ENCODE measurements around the gene SMAD2.
A peak's percentile ranks its signal among the peaks of the same experiment; 100 is the strongest.

SMAD2 gene

GRCh38 chr18:47893047-47893446 lies 37.4 kb downstream of the SMAD2 start:
- H3K4me3 Mint-ChIP-seq = peak overlapping the region; percentile 33
- no peak overlapping the region for H3K27ac Mint-ChIP-seq

GRCh38 chr18:47888156-47888555 lies 42.3 kb downstream of the SMAD2 start:
- no peak for DNase-seq
- peaks cover 66% of the 10 kb centered on the region for H3K36me3 Mint-ChIP-seq (ENCODE audit: low read depth)
- no peaks in the 10 kb centered on the region for H3K27me3 Mint-ChIP-seq (ENCODE audit: low read depth, poor library complexity)
- H3K4me1 Mint-ChIP-seq = peaks cover 18% of the 10 kb centered on the region
- no peak overlapping the region for H3K4me3 Mint-ChIP-seq
- no peak for TF ChIP-seq CTCF (IDR thresholded peaks at IDR 0.05)
- no peak overlapping the region for H3K27ac Mint-ChIP-seq
- no peaks in the 10 kb centered on the region for H3K9me3 Mint-ChIP-seq

More at GRCh38 chr18:47893047-47893446, 37.4 kb downstream of the SMAD2 start:
- Mint-ChIP-seq H3K9me3 (no peaks in the 10 kb centered on the region), H3K27me3 (ENCODE audit: low read depth, poor library complexity) (no peaks in the 10 kb centered on the region), H3K4me1 (peaks cover 57% of the 10 kb centered on the region), H3K36me3 (ENCODE audit: low read depth) (peaks cover 64% of the 10 kb centered on the region)
- no peak for TF ChIP-seq CTCF (IDR thresholded peaks at IDR 0.05)
- DNase-seq = peak; percentile 11

- H3K4me1 Mint-ChIP-seq = peaks cover 13% of the 10 kb centered on the region
- H3K36me3 Mint-ChIP-seq (ENCODE audit: low read depth) = peaks cover 71% of the 10 kb centered on the region
- no peaks in the 10 kb centered on the region for H3K27me3 Mint-ChIP-seq (ENCODE audit: low read depth, poor library complexity)
- H3K4me3 Mint-ChIP-seq = no peak overlapping the region
- TF ChIP-seq CTCF (IDR thresholded peaks at IDR 0.05) = no peak
- DNase-seq = no peak
- peak overlapping the region; percentile 79 for H3K27ac Mint-ChIP-seq
- H3K9me3 Mint-ChIP-seq = no peaks in the 10 kb centered on the region
These were observed 43.2 kb downstream of the SMAD2 start for GRCh38 chr18:47887227-47887626.

GRCh38 chr18:47883771-47884413 lies 46.6 kb downstream of the SMAD2 start:
- Mint-ChIP-seq H3K36me3 (ENCODE audit: low read depth) (peaks cover 84% of the 10 kb centered on the region), H3K27me3 (ENCODE audit: low read depth, poor library complexity) (no peaks in the 10 kb centered on the region), H3K9me3 (no peaks in the 10 kb centered on the region), H3K4me3 (no peak overlapping the region), H3K27ac (no peak overlapping the region), H3K4me1 (peaks cover 10% of the 10 kb centered on the region)
- DNase-seq = no peak
- TF ChIP-seq CTCF (IDR thresholded peaks at IDR 0.05) = no peak

- no peak overlapping the region for H3K4me3 Mint-ChIP-seq
- no peaks in the 10 kb centered on the region for H3K27me3 Mint-ChIP-seq (ENCODE audit: low read depth, poor library complexity)
- H3K36me3 Mint-ChIP-seq (ENCODE audit: low read depth) = peaks cover 79% of the 10 kb centered on the region
- H3K27ac Mint-ChIP-seq = no peak overlapping the region
- no peak for TF ChIP-seq CTCF (IDR thresholded peaks at IDR 0.05)
- peaks cover 1% of the 10 kb centered on the region for H3K4me1 Mint-ChIP-seq
- no peaks in the 10 kb centered on the region for H3K9me3 Mint-ChIP-seq
- no peak for DNase-seq
These were observed 47.8 kb downstream of the SMAD2 start for GRCh38 chr18:47882641-47883040.
